Measurements from ENCODE around the gene WFIKKN2. TPM values are rescaled to one million over a fixed set of nuclear protein-coding genes. Genes with fewer than 3 reads are reported as not detected.
A peak's percentile ranks its signal among the peaks of the same experiment; 100 is the strongest.

WFIKKN2 gene
- total and polyA plus RNA-seq, 8 donors: 0.09 to 0.45 (median 0.15) TPM

DNA sequence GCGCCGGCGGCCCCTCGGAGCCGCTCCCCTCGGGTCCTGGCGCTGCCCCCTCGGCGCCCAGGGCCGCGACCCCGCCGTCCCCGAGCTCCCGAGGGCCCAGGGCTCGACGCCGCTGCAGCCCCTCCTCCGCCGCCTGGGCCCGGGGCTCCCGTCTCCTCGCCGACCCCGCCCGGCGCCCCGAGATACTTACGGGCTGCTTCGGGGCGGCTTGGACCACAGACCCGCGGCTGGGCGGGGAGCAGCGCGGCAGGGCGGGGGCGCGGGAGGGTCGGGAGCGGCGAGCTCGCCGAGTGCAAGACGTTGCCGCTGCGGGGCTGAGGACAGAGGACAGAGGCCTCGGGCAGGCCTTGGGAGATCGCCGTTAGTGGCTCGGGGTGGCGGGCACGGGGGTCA lies 30.5 kb downstream of the WFIKKN2 start:
- intact Hi-C loops (cut with DNase I): loop anchor here in 2 of 3 donors (5.0 to 10.0 kb wide), 2 partner anchors 36 to 49 kb away; no protein-coding TSS in a partner anchor
- Histone ChIP-seq H3K4me1 (peaks cover 15 to 33% (median 18%) of the 10 kb centered on the region in 3 donors), H3K27me3 (no peaks in the 10 kb centered on the region), H3K4me3 (peak overlapping the region; percentile 87 to 99 (median 96)), H3K36me3 (peaks cover 0 to 28% (median 15%) of the 10 kb centered on the region in 3 donors), H3K9me3 (no peaks in the 10 kb centered on the region), H3K27ac (peak overlapping the region; percentile 99 to 100 (median 100))
- ATAC-seq: peak in 2 of 4 donors; percentile 0
- TF ChIP-seq, protein P1, sequence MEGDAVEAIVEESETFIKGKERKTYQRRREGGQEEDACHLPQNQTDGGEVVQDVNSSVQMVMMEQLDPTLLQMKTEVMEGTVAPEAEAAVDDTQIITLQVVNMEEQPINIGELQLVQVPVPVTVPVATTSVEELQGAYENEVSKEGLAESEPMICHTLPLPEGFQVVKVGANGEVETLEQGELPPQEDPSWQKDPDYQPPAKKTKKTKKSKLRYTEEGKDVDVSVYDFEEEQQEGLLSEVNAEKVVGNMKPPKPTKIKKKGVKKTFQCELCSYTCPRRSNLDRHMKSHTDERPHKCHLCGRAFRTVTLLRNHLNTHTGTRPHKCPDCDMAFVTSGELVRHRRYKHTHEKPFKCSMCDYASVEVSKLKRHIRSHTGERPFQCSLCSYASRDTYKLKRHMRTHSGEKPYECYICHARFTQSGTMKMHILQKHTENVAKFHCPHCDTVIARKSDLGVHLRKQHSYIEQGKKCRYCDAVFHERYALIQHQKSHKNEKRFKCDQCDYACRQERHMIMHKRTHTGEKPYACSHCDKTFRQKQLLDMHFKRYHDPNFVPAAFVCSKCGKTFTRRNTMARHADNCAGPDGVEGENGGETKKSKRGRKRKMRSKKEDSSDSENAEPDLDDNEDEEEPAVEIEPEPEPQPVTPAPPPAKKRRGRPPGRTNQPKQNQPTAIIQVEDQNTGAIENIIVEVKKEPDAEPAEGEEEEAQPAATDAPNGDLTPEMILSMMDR (IDR thresholded peaks at IDR 0.05): no peak
- FAIRE-seq: no peak
- DNase-seq: no peak
- 1% methylated on average over 33 to 53 of the region's 53 CpGs for WGBS, 2 donors

- peaks cover 0 to 22% (median 13%) of the 10 kb centered on the region in 3 donors for H3K36me3 ChIP-seq
- FAIRE-seq (no peak), DNase-seq (peak; percentile 98 to 100 (median 99)), ATAC-seq (peak; percentile 72 to 81 (median 76))
- H3K4me1 ChIP-seq: peaks cover 12 to 32% (median 13%) of the 10 kb centered on the region in 3 donors
- H3K27me3 ChIP-seq: no peaks in the 10 kb centered on the region
- peak within 1 kb of the TSS; percentile 99 to 100 (median 100) for H3K27ac ChIP-seq
- WGBS, 2 donors: 1 to 2% methylated on average over 63 to 75 of the region's 75 CpGs
- TF ChIP-seq, protein P1 (IDR thresholded peaks at IDR 0.05): no peak
- no peaks in the 10 kb centered on the region for H3K9me3 ChIP-seq
- intact Hi-C loops (cut with DNase I): loop anchor here in 2 of 3 donors (5.0 to 10.0 kb wide), 2 partner anchors 36 to 48 kb away; no protein-coding TSS in a partner anchor
- peak within 1 kb of the TSS; percentile 87 to 99 (median 96) for H3K4me3 ChIP-seq
Observed at GRCh38 chr17:50866261-50866949, 31.0 kb downstream of the WFIKKN2 start, which contains the start of gene TOB1. TOB1 (minus strand) TSS chr17:50866354; CDS start chr17:50864017, 2,337 bp downstream.

- Histone ChIP-seq H3K4me3 (peak overlapping the region; percentile 24 to 98 (median 76)), H3K36me3 (peaks cover 0 to 19% (median 8%) of the 10 kb centered on the region in 3 donors), H3K27me3 (no peaks in the 10 kb centered on the region), H3K27ac (peak overlapping the region; percentile 99 to 100 (median 100)), H3K4me1 (peaks cover 8 to 32% (median 15%) of the 10 kb centered on the region in 3 donors), H3K9me3 (no peaks in the 10 kb centered on the region)
- DNase-seq (peak in 3 of 6 donors; percentile 80 to 85 (median 82)), FAIRE-seq (no peak), ATAC-seq (peak; percentile 21 to 36 (median 30))
- WGBS, 2 donors: 0% methylated on average over 28 of the region's 28 CpGs
- TF ChIP-seq, protein P1 (IDR thresholded peaks at IDR 0.05): no peak
- intact Hi-C loops (cut with DNase I): loop anchor here in 2 of 3 donors (5.0 to 10.0 kb wide), 2 partner anchors 35 to 48 kb away; no protein-coding TSS in a partner anchor
Observed at GRCh38 chr17:50866950-50867362, 31.6 kb downstream of the WFIKKN2 start.

DNA sequence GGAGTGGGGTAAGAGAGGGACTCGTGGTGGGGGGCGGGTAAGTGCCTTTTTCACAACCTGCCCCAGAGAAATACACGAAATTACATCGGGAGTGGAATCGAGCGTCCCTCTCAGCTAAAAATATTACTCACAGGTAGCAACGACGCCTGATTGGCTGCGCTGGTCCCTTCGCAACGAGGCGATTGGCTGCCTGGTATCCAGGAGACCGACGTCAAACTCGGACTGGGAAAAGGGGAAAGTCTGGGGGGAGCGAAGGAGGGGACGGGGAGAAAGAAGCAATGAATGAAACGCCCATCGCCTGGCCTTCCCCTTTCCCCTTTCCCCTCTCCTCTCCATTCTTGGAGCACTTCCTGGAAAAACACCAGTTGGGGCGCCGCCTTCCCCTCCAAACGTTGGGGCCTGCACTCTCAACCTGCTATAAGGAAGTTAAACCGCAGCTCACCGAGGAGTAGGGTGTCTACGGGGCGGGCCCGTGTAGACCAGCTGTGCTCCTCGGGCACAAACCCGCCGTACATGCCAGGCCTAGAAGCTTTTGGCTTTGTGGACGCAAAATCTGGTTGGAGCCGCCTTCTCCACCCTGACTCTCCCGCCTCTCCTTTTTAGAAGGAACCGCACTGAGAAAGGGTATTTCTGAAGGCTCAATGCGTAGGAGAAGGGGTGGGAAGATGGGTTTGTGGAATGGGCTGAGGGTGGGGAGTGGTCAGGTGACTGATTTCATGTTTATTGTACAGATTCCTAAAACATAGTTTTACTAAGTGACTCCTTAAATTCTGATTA lies 32.2 kb downstream of the WFIKKN2 start:
- no peaks in the 10 kb centered on the region for H3K27me3 ChIP-seq
- H3K9me3 ChIP-seq: no peaks in the 10 kb centered on the region
- intact Hi-C loops (cut with DNase I): loop anchor here in 2 of 3 donors (5.0 to 10.0 kb wide), 2 partner anchors 35 to 47 kb away; no protein-coding TSS in a partner anchor
- ATAC-seq: peak; percentile 68 to 83 (median 72)
- peak overlapping the region; percentile 37 to 98 (median 76) for H3K4me3 ChIP-seq
- H3K27ac ChIP-seq: peak overlapping the region; percentile 99 to 100 (median 100)
- DNase-seq: peak; percentile 88 to 99 (median 95)
- peak; percentile 75 for FAIRE-seq
- TF ChIP-seq, protein P1 (IDR thresholded peaks at IDR 0.05): no peak
- H3K4me1 ChIP-seq: peaks cover 8 to 32% (median 21%) of the 10 kb centered on the region in 3 donors
- H3K36me3 ChIP-seq: peaks cover 0 to 13% (median 4%) of the 10 kb centered on the region in 3 donors
- whole genome bisulfite sequencing, 2 donors: 0% methylated on average over 35 of the region's 35 CpGs
